ENCODE results near the gene ALG14.
A peak's percentile ranks its signal among the peaks of the same experiment; 100 is the strongest.
"Not testable (repeated sequence)": the region's sequence is repeated elsewhere in the genome, so short reads cannot be mapped to it uniquely, and the experiment has no call there.

The ALG14 gene

DNA sequence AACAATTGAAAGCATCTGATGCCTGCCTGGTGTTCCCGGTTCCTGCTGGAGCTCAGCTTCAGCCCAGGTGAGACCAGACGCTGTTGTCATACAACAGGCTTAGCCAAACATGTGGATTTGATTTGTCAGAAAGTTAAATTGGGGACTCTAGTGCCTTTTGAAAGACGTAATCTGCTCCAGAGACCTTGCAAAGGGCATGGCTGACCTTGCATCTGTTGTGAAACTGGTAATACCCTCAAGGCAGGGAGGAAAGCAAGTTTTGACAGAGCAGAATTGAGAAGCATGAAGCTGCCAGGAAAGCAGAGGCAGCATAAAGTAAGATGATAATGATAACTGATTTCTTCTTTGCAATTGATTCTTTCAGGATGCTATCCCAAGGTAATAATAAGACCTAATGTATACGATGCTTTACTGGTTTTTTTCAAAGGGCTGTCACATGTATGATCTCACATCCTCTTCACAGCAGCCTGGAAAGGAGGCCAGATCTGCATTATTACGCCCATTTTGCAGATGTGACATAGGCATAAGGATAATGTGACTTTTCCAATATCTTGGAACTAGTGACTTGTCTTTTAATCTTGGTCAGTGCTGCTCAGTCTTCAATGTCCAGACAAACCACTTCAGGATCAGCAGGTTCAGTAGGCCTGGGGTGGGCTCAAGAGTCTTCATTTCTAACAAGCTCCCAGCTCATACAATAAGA is 121.1 kb downstream of the ALG14 start:
- no peak for ATAC-seq

DNA sequence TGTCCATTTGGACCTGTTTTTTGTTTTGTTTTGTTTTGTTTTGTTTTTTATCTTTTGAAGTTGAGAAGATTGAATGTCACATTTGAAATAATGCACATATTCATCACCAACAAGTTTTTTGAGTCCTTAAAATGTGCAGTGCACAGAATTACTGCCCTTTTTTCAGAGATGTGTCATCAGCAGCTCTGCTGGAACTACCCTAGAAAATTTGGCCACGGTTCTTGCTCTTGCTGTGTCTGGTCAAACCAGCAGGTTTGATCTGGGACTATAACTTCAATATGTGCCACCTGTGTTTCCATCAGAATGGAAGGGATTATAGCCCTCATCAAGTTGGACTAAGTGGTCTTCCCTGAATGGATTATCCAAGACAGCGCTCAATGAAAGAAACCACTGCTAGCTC is 121.7 kb downstream of the ALG14 start:
- no peak for ATAC-seq

DNA sequence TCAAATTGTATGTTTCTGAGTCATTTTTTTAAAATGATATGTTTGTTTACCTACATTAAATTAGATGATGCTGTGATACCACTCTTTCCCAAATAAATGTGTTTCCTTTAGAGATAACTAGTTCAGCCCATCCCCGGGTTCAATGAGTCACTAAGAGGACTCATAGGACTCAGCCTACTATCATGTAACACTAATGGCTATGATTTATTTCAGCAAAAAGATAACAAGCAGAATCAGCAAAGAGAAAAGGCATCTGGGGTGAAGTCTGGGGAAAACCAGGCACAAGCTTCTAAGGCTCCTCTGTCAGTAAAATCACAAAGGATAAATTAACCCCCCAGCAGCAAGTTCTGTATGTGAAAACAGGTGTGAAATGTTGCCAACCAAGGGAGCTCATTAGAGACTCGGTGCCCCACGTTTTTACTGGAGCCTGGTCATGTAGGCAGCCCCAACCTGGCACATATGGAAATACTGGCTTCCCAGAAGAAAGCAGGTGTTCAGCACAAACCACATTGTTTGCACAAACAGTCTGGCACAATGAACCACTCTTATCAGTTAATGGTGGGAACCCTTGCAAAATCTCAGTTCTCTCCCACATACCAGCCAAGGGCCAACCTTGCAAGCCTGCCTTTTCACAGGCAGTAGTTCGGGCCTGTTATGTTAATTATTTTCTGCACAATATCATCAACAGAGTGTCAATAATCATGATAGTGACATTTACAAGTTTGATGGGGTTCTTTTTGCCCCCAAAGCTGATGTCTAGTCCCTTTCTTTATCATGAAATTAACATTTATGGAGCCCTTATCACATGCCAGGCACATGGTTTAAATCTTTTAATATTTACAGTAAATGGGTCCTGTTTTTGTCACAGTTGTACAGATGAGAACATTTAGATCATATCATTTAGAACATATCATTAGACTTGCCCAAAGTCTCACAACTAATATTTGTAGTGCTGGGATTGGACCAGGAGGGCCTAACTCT is 122.8 kb downstream of the ALG14 start:
- ATAC-seq: no peak

DNA sequence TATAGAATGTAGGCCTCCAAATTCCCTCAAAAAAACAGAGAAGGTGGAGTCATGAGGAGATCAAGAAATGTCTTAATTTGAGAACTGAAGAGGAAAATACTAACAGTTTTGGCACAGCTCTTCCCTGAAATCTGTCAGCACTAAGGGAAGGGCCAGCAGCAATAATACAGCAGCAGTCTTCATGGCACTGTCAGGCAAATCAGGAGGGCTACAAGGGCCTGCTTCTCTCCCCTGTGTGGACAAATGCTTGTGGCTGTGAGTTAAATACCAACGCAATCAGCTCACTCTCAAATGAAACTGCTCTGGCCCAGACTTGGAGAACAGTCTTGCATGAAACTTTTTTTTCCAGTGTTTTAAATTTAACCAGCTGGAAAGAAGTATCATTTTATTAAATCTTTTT is 125.3 kb downstream of the ALG14 start:
- ATAC-seq: no peak

DNA sequence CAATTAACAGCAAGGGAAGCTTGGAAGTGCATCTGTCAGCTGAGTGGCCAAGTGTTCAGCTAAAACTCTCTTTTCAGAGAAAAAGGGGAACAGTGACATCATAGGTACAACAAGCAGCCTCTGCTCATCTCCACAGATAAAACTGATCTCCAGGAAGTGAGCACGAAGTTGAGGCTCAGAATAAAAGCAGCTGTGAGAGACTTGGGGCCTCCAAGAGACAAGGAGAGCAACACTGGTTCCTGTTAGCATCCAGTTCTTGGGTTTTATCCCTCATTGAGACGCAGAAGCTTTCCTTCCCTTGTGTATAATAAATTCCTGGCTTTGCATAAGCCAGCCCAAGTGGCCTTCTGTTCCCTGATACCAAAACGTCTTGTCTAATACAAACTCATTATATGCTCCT is 125.9 kb downstream of the ALG14 start:
- no peak for ATAC-seq

DNA sequence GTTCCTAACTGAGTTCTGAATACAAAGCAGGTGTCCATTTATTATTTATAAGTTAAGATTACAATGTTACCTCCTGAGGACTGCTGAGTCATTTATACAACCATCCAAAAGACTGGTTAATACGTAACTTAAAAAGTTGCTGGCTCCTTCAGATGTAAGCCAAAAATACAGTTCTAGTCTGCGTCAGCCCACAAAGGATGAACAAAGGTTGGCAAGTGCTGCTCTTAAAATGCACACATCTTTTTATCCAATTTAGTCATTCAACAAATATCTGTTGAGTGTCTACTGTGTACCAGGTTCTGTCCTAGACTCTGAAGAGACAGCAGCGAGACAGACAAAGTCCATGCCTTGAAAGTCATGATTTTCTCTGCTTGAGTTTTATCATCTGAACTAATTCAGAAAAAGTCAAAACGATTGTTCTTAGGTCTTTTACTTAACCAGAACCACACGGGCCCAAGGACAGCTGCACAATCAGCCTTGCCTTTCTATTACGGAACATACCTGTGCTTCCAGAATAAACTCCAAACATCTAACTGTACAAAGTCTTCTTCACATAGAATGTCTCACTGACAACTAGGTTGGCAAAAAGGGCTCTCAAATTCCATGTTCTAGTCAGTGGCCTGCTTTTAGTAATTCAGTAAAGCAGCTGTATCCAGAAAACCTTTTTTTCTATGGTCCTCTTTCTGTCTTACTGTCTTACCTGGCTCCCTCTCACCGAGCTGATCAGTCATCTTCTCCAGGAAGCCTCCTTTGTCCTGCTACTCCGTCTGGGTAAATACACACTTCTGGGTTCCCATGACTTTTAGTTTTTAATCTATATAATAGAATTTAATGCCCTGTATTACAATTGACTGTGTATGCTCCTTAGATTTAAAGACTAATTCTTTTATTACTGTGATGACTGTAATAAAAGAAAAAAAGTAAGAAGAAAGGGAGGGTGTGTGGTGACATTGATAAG is 130.3 kb downstream of the ALG14 start:
- no peak for ATAC-seq

DNA sequence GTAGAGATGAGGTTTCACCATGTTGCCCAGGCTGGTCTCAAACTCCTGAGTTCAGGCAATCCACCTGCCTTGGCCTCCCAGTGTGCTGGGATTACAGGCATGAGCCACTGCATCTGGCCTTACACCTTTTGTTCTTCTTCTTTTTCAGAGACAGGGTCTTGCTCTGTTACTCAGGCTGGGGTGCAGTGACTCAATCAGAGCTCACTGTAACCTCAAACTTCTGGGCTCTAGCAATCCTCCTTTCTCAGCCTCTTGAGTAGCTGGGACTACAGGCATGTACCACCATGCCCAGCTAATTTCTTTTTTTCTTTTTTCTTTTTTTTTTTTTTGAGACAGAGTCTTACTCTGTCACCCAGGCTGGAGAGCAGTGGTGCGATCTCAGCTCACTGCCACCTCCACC is 131.3 kb downstream of the ALG14 start:
- not testable (repeated sequence) for ATAC-seq

DNA sequence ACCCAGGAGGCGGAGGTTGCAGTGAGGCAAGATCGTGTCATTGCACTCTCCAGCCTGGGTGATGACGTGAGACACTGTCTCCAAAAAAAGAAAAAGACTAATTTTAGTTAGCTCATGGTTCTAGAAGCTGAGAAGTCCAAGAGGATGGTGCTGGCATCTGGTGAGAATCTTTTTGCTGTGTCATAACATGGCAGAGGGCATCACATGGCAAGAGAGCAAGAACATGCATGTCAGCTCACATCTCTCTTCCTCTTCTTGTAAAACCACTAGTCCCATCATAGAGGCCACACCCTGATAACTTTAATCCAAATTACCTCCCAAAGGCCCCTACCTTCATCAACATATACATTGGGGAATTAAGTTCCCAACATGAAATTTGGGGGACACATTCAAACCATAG is 132.0 kb downstream of the ALG14 start:
- no peak for ATAC-seq

DNA sequence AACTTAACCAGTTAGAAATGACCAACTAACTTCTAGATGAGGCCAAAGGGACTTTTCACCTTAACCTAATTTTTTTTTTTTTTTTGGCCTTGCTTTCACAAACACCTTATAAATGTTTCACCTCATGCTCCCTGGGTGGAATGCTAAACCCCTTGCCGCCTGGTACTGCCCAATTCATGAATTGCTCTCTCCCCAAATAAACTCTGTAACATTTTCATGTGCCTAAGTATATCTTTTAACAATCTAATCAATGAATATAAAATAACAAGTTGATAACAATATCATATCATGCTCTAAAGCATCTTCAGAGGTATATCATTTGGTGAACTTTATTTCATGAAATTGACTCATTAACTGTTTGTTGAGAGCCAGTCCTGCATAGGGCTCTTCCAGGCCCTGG is 134.9 kb downstream of the ALG14 start:
- ATAC-seq: no peak

DNA sequence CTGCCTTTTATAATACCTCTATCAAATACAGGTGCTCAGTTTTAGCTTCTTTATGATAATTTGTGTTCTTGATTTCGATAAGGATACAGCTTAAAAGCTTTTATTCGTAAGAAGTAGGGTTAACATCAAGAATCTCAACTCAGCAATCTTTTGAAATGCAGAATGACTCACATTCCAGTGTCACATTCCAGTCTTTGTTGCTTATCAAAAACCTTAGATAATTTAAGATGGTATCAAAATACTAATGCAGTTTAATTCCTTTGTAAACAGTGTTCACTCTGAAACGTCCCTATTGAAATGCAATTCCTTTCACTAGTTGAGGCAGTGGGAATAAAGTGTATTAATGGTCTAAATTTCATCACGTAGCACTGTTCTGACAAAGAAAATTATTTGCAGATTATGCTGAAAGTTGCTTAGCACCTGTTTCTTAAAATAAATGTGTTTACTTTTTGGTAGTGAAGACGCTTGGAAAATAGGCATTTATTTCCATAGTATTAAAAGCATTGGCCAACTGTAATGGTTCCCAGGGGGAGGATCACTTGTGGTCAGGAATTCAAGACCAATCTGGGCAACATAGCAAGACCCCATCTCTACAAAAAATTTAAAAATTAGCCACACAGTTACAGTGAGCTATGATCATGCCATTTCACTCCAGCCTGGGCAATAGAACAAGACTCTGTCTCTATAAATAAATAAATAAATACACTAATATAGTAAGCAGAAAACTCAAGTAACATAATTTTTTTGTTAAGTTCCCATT is 135.7 kb downstream of the ALG14 start:
- ATAC-seq: no peak

DNA sequence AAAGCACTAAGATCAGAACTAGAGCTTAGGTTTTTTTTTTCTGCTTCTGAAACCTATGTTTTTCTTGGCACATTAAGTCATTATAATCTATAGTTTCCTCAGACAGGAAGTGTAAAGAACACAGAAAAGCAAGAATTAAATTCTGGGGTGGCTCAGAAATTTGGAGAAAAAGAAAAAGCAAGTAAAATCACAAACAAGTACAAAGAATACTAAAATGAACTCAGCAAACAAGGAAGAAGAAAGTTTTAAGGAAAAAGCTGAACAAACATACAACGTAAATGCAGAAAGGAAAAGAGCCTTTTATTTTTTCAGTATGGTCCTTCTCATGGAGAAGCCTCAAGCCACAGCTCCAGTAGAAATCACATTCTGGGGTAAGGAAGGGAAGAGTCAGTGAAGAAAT is 137.3 kb downstream of the ALG14 start:
- ATAC-seq: no peak

DNA sequence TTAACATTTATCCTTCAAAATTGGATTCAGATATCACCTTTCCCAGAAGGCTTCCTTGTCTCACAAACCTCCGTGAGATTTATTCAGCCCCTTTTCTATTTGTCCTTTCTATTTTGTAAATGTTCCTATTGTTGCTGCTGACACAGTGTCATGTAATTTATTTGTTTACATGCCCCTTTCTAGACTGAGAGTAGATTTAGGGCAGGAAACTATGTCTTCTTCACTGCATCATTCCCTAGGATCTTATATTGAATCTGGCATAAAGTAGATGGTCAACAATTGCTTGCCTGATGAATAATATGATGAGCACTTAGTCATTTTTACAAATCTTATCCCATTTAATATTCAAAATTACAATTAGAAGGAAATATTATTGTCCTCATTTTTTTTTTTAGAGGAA is 137.7 kb downstream of the ALG14 start:
- no peak for ATAC-seq

DNA sequence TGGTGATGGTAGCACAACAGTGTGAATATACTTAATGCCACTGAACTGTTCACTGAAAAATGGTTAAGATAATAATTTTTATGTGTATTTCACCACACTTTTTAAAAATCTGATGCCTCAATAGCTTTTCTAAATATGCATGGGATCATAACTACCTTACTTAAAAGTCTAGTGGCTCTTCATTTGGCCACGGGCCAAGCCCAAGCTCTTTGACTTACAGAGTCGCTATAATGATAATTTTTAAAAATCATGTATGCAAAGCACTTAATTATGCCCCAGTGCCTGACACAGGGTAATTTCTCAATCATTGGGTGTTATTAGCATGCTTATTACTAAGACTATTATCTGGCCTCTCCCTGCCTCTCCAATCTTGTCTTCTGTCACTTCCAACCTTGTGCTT is 138.2 kb downstream of the ALG14 start:
- ATAC-seq: no peak

DNA sequence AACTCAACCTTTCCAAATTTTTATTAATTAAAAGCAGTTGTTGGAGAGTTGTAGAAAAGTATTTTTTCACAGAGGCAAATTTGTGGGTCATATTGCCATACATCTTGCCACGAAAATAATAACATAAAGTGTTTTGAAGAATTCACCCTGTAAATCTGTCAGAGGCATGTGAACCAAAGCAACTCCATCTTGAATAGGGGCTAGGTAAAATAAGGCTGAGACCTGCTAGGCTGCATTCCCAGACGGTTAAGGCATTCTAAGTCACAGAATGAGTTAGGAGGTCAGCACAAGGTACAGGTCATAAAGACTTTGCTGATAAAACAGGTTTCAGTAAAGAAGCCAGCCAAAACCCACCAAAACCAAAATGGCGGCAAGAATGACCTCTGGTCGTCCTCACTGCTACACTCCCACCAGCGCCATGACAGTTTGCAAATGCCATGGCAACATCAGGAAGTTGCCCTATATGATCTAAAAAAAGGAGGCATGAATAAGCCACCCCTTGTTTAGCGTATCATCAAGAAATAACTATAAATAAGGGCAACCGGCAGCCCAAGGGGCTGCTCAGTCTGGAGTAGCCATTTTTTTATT is 141.4 kb downstream of the ALG14 start:
- no peak for ATAC-seq

DNA sequence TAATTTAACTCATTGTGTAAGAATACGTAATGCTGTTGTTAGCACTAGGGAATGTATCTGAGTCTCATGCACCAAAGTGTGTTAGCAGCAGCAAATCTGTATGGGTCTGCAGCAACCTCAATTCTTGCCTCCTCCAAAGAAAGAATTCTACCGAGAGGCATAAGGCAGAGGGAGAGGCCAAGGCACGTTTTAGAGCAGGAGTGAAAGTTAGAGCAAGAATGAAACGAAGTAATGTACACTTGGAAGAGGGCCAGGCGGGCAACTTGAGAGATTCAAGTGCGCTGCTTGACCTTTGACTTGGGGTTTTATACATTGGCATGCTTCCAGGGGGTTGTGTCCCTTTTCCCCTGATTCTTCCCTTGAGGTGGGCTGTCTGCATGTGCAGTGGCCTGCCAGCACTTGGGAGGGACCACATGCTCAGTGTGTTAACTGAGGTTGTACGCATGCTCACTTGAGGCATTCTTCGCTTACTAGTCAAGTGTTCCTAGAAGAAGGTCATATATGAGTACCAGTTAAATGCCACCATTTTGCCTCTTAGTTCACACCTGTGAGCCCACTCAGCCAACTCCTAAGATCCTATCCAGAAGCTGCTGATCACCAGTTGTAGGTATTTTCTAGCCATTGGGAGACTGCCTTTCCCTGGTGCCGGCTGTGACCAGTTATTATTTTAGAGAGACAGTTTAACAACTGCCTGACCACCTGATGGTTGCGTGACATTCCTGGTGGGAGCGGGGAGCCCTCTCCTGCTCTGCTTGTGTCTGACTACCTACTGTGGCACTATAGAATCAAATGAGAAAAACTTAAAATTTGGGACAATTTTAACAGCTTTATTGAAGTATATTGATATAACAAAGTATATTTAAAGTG is 143.2 kb downstream of the ALG14 start:
- ATAC-seq: no peak

DNA sequence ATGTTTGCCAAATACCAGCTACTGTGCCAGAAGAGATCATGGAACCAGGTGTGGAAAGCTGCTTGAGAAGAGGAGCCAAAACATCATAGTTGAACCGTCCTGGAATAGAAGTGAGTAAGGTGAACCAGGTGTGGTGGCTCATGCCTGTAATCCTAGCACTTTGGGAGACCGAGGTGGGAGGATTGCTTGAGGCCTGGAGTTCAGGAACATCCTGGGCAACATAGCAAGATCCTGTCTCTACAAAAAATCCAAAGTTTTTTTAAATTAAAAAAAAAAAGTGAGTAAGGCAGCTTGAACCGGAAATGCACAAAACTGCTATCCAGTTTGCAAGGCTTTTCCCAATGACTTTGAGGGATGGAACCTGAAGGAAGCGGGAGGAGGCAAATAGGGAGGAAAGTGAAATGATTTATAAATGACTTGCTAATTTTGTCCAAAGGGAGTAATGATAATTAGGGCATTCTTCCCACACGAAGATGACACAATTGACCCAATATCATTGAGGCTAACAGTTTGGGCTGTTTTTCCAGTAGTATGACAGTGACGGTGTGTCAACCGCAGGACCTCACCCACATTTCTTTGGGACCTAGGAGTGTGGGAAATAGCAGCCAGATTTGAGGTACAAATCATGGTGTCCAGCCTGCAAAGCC is 144.3 kb downstream of the ALG14 start:
- ATAC-seq: no peak

DNA sequence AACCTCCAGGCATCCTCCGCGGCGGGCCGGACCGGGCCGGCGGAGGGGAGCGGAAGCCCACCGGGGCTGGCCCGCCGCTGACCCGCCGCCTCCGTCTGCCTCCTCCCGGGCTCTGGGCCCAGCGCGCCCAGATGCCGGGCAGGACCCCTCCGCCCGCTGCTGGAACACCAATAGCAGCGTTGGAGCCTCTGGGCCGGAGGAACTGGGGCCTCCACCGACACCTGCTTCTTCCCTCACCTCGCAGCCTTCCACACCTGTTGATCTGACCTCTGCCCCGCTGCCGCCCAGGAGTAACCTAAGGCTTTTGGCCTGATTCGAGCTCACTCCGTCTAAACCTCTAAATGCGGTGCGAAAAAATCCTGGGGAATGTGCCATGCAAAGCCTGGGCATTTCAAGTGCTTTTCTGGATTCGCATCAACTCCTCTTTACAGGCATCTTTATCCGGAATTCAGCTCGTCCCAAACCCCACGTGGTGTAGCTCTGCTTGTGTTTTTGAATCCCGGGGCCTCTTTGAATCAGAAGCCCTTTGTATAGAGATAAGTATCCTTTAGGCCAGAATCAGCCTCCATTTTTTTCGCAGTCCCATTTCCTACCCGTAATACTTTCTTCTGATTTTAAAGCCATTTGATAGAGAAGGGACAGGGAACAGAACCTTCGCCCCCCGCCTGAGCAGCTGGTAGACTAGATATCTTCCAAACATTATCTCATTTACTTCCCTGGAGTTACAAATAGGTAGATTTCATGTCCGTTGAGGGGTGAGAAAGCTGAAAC is 145.2 kb downstream of the ALG14 start:
- ATAC-seq: peak in 1 of 2 donors; percentile 5

DNA sequence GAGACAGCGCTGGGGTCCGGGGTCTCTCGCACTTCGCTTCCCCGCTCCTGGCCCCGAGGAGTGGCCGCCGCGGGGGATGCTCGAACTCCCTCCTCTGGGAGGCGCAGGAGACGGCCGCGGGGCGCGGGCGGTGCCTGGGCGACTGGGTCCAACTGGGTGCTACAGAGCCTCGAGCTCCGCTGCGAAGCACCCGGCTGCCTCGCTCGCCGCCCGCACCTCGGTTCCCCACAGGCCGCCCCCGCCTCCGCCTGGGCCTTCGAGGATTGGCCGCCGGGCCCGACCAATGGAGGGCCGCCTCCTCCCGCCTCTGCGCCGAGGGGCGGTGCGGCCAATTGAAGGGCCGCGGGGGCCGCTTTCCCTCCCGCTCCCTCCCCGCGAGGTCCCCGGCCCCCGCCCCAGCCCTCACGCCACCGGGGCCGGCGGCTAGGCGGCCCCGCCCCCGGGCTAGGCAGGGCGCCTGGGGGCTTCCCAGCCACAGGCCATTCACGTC is 145.8 kb downstream of the ALG14 start, which contains the start of gene CNN3:
TSS of gene CNN3 (minus strand) at position 196 of the 490 bp plus-strand sequence. CDS start 216 bp downstream, outside the sequence.
- ATAC-seq: peak; percentile 80 to 83
